Measurements from ENCODE around the gene SULF2. TPM values are rescaled to one million over a fixed set of nuclear protein-coding genes. Genes with fewer than 3 reads are reported as not detected.
A peak's percentile ranks its signal among the peaks of the same experiment; 100 is the strongest.

SULF2 gene
- total and polyA plus RNA-seq, 2 of the 4 experiments (the other 2 are of a cell fraction): 0.54 to 0.77 TPM

DNA sequence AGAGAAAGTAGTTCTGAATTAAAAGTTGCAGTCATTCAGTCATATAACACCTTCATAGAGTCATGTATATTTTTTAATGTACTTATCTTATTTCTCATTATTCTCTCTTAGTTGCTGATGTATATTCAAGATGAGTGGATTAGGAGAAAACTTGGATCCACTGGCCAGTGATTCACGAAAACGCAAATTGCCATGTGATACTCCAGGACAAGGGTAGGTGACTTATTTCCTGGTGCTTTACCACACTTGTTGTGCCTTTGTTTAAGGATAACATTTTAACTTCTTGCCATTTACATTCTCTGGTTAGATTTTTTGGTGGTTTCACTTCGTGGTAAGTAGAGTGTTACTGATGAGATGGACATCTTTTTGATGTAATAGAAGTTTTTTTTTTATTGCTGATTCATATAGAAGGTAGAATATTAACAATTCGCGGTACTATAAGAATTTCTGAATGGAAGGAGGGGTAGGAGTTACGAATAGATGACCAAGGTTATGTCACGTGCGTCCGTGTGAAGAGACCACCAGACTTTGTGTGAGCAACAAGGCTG lies 163.1 kb downstream of the SULF2 start:
- H3K4ac ChIP-seq (ENCODE audit: low read depth, low read length): no peak overlapping the region
- H3K18ac ChIP-seq (ENCODE audit: low read depth, low read length): no peak overlapping the region
- H4K20me1 ChIP-seq (ENCODE audit: insufficient read depth, low read length): no peaks in the 10 kb centered on the region; the same call in 1 of the 2 replicates
- no peak overlapping the region for H4K8ac ChIP-seq (ENCODE audit: low read depth in 2 of 2, low read length in 2 of 2)
- no peak overlapping the region for H4K5ac ChIP-seq (ENCODE audit: low read depth, low read length)
- no peak overlapping the region for H3K4me3 ChIP-seq (ENCODE audit: insufficient read depth, low read depth, low read length)
- dilution Hi-C loops (cut with HindIII; ENCODE audit: low sequenced_read_pairs, unreplicated experiment): no loop called here
- no peak overlapping the region for H2AK5ac ChIP-seq (ENCODE audit: low read depth, low read length)
- H3K79me1 ChIP-seq (ENCODE audit: low read depth in 1 of 2, low read length in 2 of 2): peaks cover 16 to 24% of the 10 kb centered on the region in 2 experiments; a peak in 3 of 4 replicates
- H2AK9ac ChIP-seq (replicated peaks; ENCODE audit: low read depth, low read length, poor library complexity): no peak overlapping the region
- H2AFZ ChIP-seq (replicated peaks; ENCODE audit: low read length, poor library complexity): no peak overlapping the region
- H3K14ac ChIP-seq (replicated peaks; ENCODE audit: low read depth, low read length): no peak overlapping the region
- CTCF ChIA-PET: interaction anchor here (2.4 kb wide), 1 partner anchor 238 kb away, joined by 7 read pairs; no protein-coding TSS in a partner anchor
- TF ChIP-seq MAZ (IDR thresholded peaks at IDR 0.05; ENCODE audit: borderline replicate concordance, low read depth, low read length): no peak
- TF ChIP-seq FOS (IDR thresholded peaks at IDR 0.05; ENCODE audit: low read depth, low read length): no peak
- no peak for TF ChIP-seq MAFK (IDR thresholded peaks at IDR 0.05; ENCODE audit: low read depth, low read length)
- TF ChIP-seq BHLHE40 (IDR thresholded peaks at IDR 0.05; ENCODE audit: low read depth, low read length): no peak
- no peak for TF ChIP-seq RAD21 (IDR thresholded peaks at IDR 0.05; ENCODE audit: low read length)
- no peak for TF ChIP-seq RFX5 (IDR thresholded peaks at IDR 0.05; ENCODE audit: low read depth, low read length)
- TF ChIP-seq NFE2L2 (IDR thresholded peaks at IDR 0.05; ENCODE audit: low read depth, low read length): no peak
- no peak for TF ChIP-seq SMC3 (IDR thresholded peaks at IDR 0.05; ENCODE audit: low read depth, low read length)
- TF ChIP-seq, protein P1, sequence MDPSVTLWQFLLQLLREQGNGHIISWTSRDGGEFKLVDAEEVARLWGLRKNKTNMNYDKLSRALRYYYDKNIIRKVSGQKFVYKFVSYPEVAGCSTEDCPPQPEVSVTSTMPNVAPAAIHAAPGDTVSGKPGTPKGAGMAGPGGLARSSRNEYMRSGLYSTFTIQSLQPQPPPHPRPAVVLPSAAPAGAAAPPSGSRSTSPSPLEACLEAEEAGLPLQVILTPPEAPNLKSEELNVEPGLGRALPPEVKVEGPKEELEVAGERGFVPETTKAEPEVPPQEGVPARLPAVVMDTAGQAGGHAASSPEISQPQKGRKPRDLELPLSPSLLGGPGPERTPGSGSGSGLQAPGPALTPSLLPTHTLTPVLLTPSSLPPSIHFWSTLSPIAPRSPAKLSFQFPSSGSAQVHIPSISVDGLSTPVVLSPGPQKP (IDR thresholded peaks at IDR 0.05; ENCODE audit: borderline replicate concordance, low read depth, low read length): no peak
- no peak for TF ChIP-seq CEBPB (IDR thresholded peaks at IDR 0.05; ENCODE audit: low read depth, low read length)
- TF ChIP-seq, protein P2, sequence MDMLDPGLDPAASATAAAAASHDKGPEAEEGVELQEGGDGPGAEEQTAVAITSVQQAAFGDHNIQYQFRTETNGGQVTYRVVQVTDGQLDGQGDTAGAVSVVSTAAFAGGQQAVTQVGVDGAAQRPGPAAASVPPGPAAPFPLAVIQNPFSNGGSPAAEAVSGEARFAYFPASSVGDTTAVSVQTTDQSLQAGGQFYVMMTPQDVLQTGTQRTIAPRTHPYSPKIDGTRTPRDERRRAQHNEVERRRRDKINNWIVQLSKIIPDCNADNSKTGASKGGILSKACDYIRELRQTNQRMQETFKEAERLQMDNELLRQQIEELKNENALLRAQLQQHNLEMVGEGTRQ (IDR thresholded peaks at IDR 0.05; ENCODE audit: low read depth, low read length): no peak
- no peak for TF ChIP-seq CTCF (conservative IDR thresholded peaks at IDR 0.05; ENCODE audit: low read depth, low read length)
- no peak for TF ChIP-seq POLR2A (IDR thresholded peaks at IDR 0.05; ENCODE audit: low read depth, low read length)
- TF ChIP-seq CHD1 (IDR thresholded peaks at IDR 0.05; ENCODE audit: low read depth, low read length): no peak
- peaks cover 5% of the 10 kb centered on the region for H3K36me3 ChIP-seq (ENCODE audit: control insufficient read depth, insufficient read depth, low read length)
- no peaks in the 10 kb centered on the region for H3K4me1 ChIP-seq (ENCODE audit: control insufficient read depth, insufficient read depth, low read length)
- BruUV-seq (replicated peaks): no TSS peak
- 94% methylated on average over 6 of the region's 9 CpGs; no CpG with 5 or more reads in 1 of the 2 experiments for WGBS, 2 experiments (ENCODE audit: extremely low coverage in 2 of 2, insufficient read length in 1 of 2)
- peak; percentile 9 for DNase-seq
- H2BK15ac ChIP-seq (ENCODE audit: low read depth, low read length): no peak overlapping the region
- no peak for ATAC-seq (ENCODE audit: low read depth)
- intact Hi-C loops (cut with micrococcal nuclease): loop anchor here (5.0 kb wide), 1 partner anchor 875 kb away; no protein-coding TSS in a partner anchor
- no peak overlapping the region for H2BK120ac ChIP-seq (ENCODE audit: low read depth, low read length)
- in situ Hi-C loops (cut with MboI; ENCODE audit: low sequenced_read_pairs): loop anchor here (5.0 to 10.0 kb wide), 4 partner anchors 240 to 867 kb away; no protein-coding TSS in a partner anchor
- H3K27ac ChIP-seq (ENCODE audit: insufficient read depth, low read length): no peak overlapping the region
- no peak overlapping the region for H2BK20ac ChIP-seq (ENCODE audit: low read depth, low read length)
- POLR2A ChIA-PET (ENCODE audit: unreplicated experiment): no interaction called here
- no peaks in the 10 kb centered on the region for H3K9me3 ChIP-seq (ENCODE audit: control insufficient read depth, insufficient read depth, low read length)
- no peak overlapping the region for H3K9ac ChIP-seq (ENCODE audit: low read depth, low read length)
- no peak overlapping the region for H2BK5ac ChIP-seq (ENCODE audit: low read depth, low read length, poor library complexity, severe bottlenecking)
- no peak overlapping the region for H3K23ac ChIP-seq (ENCODE audit: low read depth, low read length)
- no peaks in the 10 kb centered on the region for H3K27me3 ChIP-seq (ENCODE audit: control insufficient read depth, insufficient read depth, low read length)
- no peak overlapping the region for H4K91ac ChIP-seq (ENCODE audit: insufficient read depth, low read depth, low read length)
- H3K56ac ChIP-seq (ENCODE audit: extremely low read depth, insufficient read depth, low read length): no peak overlapping the region
- no peak overlapping the region for H3K4me2 ChIP-seq (ENCODE audit: low read depth, low read length)
- H3K9me1 ChIP-seq (ENCODE audit: insufficient read depth, low read length): no peaks in the 10 kb centered on the region

All from IMR-90 (cell line).